Measurements from ENCODE around the gene PRR36.

DNA sequence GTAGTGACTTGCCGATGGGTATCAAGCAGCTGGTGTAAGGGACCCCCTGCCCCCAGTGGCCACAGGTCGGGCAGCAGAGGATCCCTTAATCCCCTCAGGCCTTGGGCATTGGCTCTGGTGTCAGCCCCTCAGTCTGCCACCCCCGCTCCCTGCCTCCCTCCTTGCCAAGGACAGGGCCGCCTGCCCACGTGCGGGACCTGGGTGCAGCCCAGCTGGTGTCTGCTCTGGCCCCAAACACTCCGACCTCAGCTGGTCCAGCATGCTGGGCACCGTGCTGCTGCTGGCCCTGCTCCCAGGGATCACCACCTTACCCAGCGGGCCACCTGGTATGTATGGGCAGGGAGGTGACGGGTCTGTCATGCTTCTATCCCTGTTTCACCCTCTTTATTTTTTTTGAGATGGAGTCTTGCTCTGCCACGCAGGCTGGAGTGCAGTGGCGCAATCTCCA is 40.4 kb upstream of the PRR36 start, which contains the start of gene TGFBR3L:
- TF ChIP-seq GATA2 (IDR thresholded peaks at IDR 0.05; ENCODE audit: low read depth, low read length) (no peak), GATA3 (IDR thresholded peaks at IDR 0.05; ENCODE audit: low read depth, low read length) (no peak)
